HL-60 (cell line): ENCODE results near the gene CKAP2.

Experiments
- POLR2AphosphoS5 ChIP-seq: IDR thresholded peaks from 2 replicates; pipeline ENCODE4 v1.6.1; 2012; ENCODE audit warnings: low read depth
- TF ChIP-seq, protein P1 (sequence below): IDR thresholded peaks from one replicate; pipeline ENCODE4 v1.5.1; 2011; ENCODE audit warnings: low read length, control low read depth, inconsistent platforms; ENCODE audit not compliant: insufficient read depth
- TF ChIP-seq, protein P2 (sequence below): IDR thresholded peaks from 2 replicates; pipeline ENCODE4 v1.6.1; 2012; ENCODE audit warnings: low read depth; ENCODE audit not compliant: insufficient replicate concordance

GRCh38 chr13:52450793-52451116, 4.5 kb upstream of the CKAP2 start:
- TF ChIP-seq, protein P1, sequence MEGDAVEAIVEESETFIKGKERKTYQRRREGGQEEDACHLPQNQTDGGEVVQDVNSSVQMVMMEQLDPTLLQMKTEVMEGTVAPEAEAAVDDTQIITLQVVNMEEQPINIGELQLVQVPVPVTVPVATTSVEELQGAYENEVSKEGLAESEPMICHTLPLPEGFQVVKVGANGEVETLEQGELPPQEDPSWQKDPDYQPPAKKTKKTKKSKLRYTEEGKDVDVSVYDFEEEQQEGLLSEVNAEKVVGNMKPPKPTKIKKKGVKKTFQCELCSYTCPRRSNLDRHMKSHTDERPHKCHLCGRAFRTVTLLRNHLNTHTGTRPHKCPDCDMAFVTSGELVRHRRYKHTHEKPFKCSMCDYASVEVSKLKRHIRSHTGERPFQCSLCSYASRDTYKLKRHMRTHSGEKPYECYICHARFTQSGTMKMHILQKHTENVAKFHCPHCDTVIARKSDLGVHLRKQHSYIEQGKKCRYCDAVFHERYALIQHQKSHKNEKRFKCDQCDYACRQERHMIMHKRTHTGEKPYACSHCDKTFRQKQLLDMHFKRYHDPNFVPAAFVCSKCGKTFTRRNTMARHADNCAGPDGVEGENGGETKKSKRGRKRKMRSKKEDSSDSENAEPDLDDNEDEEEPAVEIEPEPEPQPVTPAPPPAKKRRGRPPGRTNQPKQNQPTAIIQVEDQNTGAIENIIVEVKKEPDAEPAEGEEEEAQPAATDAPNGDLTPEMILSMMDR, result no peak
- TF ChIP-seq, protein P2, sequence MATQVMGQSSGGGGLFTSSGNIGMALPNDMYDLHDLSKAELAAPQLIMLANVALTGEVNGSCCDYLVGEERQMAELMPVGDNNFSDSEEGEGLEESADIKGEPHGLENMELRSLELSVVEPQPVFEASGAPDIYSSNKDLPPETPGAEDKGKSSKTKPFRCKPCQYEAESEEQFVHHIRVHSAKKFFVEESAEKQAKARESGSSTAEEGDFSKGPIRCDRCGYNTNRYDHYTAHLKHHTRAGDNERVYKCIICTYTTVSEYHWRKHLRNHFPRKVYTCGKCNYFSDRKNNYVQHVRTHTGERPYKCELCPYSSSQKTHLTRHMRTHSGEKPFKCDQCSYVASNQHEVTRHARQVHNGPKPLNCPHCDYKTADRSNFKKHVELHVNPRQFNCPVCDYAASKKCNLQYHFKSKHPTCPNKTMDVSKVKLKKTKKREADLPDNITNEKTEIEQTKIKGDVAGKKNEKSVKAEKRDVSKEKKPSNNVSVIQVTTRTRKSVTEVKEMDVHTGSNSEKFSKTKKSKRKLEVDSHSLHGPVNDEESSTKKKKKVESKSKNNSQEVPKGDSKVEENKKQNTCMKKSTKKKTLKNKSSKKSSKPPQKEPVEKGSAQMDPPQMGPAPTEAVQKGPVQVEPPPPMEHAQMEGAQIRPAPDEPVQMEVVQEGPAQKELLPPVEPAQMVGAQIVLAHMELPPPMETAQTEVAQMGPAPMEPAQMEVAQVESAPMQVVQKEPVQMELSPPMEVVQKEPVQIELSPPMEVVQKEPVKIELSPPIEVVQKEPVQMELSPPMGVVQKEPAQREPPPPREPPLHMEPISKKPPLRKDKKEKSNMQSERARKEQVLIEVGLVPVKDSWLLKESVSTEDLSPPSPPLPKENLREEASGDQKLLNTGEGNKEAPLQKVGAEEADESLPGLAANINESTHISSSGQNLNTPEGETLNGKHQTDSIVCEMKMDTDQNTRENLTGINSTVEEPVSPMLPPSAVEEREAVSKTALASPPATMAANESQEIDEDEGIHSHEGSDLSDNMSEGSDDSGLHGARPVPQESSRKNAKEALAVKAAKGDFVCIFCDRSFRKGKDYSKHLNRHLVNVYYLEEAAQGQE, result no peak
- no peak for TF ChIP-seq POLR2AphosphoS5
